Body of pancreas (tissue), 4 donors: ENCODE data around the gene PATZ1. TPM values are rescaled to one million over a fixed set of nuclear protein-coding genes. Genes with fewer than 3 reads are reported as not detected.

Source experiments
- ATAC-seq: fragments of 150-250 bp; one replicate; pipeline ENCODE4 v1.9.1; 2016
- DNase-seq, 4 donors: peaks; one replicate each; pipeline ENCODE4 v3.0.0-alpha.2; 2019
- H3K27ac ChIP-seq, 4 donors: fragments of 200-600 bp; sonication (generic); 1 replicate in 3 of 4; 2 replicates in 1 of 4; pipeline versions ENCODE4 v1.5.1 to v1.6.1; 2016 to 2019; ENCODE audit warnings: mild to moderate bottlenecking in 1 of 4, mixed read lengths in 1 of 4, moderate library complexity in 1 of 4
- H3K27me3 ChIP-seq, 2 donors: fragments of 200-600 bp; sonication (generic); one replicate each; pipeline ENCODE4 v1.6.0; 2016; ENCODE audit warnings: mild to moderate bottlenecking in 1 of 2
- H3K36me3 ChIP-seq, 2 donors: fragments of 200-600 bp; sonication (generic); replicated peaks in 1 of 2; 2 replicates each; pipeline ENCODE4 v1.5.1; 2016; ENCODE audit warnings: low read depth in 2 of 2; ENCODE audit not compliant: insufficient read depth in 1 of 2
- H3K4me1 ChIP-seq: fragments of 200-600 bp; sonication (generic); one replicate; pipeline ENCODE4 v1.6.0; 2016
- H3K4me3 ChIP-seq, 2 donors: fragments of 200-600 bp; sonication (generic); 1 replicate in 1 of 2; 2 replicates in 1 of 2; pipeline ENCODE4 v1.5.1; 2016 to 2019
- H3K9me3 ChIP-seq, 3 donors: fragments of 200-600 bp; sonication (generic); 1 replicate in 2 of 3; 2 replicates in 1 of 3; pipeline ENCODE4 v1.5.1; 2016
- POLR2A ChIP-seq, 3 donors: fragments of 450-650 bp; IDR thresholded peaks; one replicate each; pipeline ENCODE4 v1.6.1; 2016; ENCODE audit warnings: antibody characterized with exemption in 3 of 3, mild to moderate bottlenecking in 2 of 3
- WGBS, 2 donors: methylation state at CpG; one replicate each; pipeline ENCODE4 v1.1.5; 2017; 5-methylcytosine and 5-hydroxymethylcytosine counted together
- intact Hi-C: fragments of 100-400 bp; cut with DNase I; formaldehyde crosslinking; loops from one replicate; pipeline ENCODE4 v1.15.1; 2023
- total RNA-seq, 2 donors: library from RNA; depleted of rRNA; stranded (reverse); fragments of >200 nt; gene quantifications; one replicate each; pipeline ENCODE4 v1.1.0, GENCODE V29; 2016
- TF ChIP-seq, protein P1 (sequence below), 7 experiments: fragments of 450-650 bp in 4 of 7; fragments of 200-600 bp in 3 of 7; sonication (generic) in 3 of 7; IDR thresholded peaks; one replicate each; pipeline ENCODE4 v1.5.1; 2016 to 2019; ENCODE audit warnings: antibody characterized with exemption in 7 of 7

Gene PATZ1
- total RNA-seq, 2 donors from 2014 or later: 24.1 to 25.1 TPM

DNA sequence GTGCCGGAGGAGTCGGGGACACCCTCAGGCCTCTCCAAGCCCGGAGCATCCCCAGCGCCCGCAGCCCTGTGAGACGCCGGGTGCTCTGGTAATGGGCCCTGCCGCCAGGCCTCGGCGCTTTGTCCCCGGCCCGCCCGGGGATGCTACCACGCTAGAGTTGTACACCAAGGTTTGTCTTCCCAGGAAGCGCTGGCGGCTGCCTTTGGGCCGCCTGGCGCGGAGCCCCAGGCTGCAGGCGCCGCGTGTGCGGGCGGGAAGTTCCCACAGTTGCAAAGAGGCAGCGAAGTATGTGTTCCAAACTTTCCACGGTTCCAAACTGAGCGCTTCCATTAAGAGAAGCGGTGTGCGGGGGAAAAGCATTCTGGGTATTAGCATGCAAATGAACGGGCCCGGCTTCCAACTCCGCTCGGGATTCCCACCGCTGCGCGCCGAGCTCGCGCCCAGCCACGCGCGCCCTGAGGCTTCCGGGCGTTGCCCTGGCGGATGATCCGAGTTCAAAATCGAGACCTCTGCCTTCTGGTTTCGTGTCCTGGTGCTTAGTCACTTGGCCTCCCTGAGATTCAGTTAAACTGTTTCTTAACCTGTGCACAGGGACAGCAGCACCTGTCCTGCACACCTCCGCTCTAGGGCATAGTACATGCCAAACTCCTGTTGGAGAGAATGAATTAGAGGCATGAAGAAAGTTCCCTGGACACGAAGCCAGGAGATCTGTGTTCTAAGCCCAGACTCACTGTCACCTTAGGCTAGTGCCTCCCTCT, 1.3 kb upstream of the PATZ1 start:
- H3K27me3 ChIP-seq: no peaks in the 10 kb centered on the region

DNA sequence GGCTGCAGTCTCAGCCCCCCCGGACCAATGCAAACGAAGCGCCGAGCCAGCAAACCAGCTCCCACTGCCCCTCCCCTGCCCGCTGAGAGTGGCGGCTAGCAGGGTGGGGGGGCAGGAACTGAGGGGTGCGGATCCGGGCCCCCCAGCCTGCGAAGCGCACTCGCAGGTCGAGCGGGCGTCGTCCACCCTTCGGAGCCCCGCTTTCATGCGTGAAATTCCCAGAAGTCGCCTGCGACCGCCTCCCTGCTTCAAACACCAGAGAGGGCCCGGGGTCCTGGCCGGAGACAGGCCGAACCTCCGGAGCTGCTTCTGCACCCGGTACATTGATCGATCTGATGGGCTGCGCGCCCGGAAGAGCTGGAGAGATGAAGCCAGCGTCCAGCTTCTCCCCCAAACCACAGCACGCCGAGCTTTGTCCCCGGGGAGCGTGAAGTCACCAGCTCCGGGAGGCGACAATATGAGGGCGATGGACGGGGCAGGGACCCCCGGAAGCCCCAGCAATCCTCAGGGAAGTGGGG, 646 bp upstream of the PATZ1 start:
- WGBS, 2 donors: 0% methylated on average over 39 of the region's 40 CpGs; no CpG with 5 or more reads in 1 of the 2 donors

More for the DNA sequence above, 1.3 kb upstream of the PATZ1 start:
- Histone ChIP-seq H3K4me3 (peak overlapping the region; percentile 11 to 13), H3K4me1 (peaks cover 55% of the 10 kb centered on the region), H3K36me3 (no peaks in the 10 kb centered on the region), H3K9me3 (no peaks in the 10 kb centered on the region), H3K27ac (peak overlapping the region; percentile 88 to 93 (median 92))
- intact Hi-C loops: no loop called here
- TF ChIP-seq, protein P1, sequence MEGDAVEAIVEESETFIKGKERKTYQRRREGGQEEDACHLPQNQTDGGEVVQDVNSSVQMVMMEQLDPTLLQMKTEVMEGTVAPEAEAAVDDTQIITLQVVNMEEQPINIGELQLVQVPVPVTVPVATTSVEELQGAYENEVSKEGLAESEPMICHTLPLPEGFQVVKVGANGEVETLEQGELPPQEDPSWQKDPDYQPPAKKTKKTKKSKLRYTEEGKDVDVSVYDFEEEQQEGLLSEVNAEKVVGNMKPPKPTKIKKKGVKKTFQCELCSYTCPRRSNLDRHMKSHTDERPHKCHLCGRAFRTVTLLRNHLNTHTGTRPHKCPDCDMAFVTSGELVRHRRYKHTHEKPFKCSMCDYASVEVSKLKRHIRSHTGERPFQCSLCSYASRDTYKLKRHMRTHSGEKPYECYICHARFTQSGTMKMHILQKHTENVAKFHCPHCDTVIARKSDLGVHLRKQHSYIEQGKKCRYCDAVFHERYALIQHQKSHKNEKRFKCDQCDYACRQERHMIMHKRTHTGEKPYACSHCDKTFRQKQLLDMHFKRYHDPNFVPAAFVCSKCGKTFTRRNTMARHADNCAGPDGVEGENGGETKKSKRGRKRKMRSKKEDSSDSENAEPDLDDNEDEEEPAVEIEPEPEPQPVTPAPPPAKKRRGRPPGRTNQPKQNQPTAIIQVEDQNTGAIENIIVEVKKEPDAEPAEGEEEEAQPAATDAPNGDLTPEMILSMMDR (IDR thresholded peaks at IDR 0.05): no peak
- TF ChIP-seq POLR2A (IDR thresholded peaks at IDR 0.05): peak in 2 of 3 donors; percentile 37 to 54
- peak; percentile 63 to 76 (median 70) for DNase-seq
- ATAC-seq: peak; percentile 9
- 0% methylated on average over 7 to 50 of the region's 50 CpGs for WGBS, 2 donors

DNA sequence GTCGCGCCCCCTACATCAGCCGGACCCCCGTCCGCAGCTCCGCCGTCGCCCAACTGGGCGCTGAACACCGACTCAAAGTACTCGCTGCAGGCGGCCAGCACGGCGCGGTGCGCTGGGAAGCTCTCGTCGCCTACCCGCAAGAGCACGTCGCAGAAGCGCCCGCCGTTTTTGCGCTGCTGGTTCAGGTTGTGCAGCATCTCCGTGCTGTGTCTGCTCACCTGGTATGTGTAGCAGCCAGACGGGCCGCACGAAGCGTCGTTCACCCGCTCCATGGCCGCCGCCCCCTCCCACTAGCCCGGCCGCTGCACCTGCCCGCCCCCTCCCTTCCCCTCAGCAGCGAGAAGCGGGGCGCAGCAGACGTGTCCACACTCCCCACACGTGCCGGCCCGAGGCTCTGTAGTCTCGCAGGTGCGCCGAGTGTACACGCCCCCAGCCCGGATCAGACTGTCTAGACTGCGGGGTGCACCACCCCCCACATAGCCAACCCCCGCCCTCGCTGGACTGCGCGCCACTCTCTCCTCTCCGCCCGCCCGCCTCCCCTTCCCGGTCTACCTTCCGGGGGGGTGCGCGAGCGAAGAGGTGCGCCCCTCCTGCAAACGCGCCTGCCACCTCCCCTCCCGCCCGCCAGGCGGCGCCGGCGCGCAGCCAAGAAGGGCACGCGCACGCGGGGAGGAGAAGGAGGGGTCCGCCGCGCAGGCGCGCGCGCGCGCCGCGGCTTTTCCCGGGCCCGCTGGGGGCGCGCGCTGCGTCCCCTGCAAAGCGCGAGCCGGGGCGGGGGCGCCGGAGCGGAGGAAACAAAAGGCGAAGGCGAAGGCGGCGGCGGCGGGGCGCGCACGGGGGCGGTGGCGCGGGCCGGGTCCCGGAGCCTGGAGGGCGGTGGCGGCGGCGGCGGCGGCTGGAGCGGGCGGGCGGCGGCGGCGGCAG, 553 bp downstream of the PATZ1 start:
- TF ChIP-seq, protein P1 (IDR thresholded peaks at IDR 0.05): peak; percentile 71 to 97 (median 92)
- TF ChIP-seq POLR2A (IDR thresholded peaks at IDR 0.05): peak in 2 of 3 donors; percentile 10 to 24
- Histone ChIP-seq H3K27ac (peak overlapping the region; percentile 88 to 93 (median 92)), H3K27me3 (no peaks in the 10 kb centered on the region), H3K4me1 (peaks cover 70% of the 10 kb centered on the region), H3K4me3 (peak overlapping the region; percentile 36 to 46), H3K36me3 (no peaks in the 10 kb centered on the region), H3K9me3 (no peaks in the 10 kb centered on the region)
- peak; percentile 84 to 90 (median 86) for DNase-seq
- peak; percentile 65 for ATAC-seq
- WGBS, 2 donors: 0 to 3% methylated on average over 9 to 114 of the region's 126 CpGs
- intact Hi-C loops: no loop called here

More for the DNA sequence above, 646 bp upstream of the PATZ1 start:
- ATAC-seq (no peak), DNase-seq (peak; percentile 67 to 73 (median 71))
- Histone ChIP-seq H3K4me3 (peak overlapping the region; percentile 11 to 13), H3K9me3 (no peaks in the 10 kb centered on the region), H3K36me3 (no peaks in the 10 kb centered on the region), H3K4me1 (peaks cover 62% of the 10 kb centered on the region), H3K27me3 (no peaks in the 10 kb centered on the region), H3K27ac (peak overlapping the region; percentile 88 to 93 (median 92))
- intact Hi-C loops: no loop called here
- TF ChIP-seq POLR2A (IDR thresholded peaks at IDR 0.05): peak in 2 of 3 donors; percentile 15 to 46
- TF ChIP-seq, protein P1 (IDR thresholded peaks at IDR 0.05): no peak

DNA sequence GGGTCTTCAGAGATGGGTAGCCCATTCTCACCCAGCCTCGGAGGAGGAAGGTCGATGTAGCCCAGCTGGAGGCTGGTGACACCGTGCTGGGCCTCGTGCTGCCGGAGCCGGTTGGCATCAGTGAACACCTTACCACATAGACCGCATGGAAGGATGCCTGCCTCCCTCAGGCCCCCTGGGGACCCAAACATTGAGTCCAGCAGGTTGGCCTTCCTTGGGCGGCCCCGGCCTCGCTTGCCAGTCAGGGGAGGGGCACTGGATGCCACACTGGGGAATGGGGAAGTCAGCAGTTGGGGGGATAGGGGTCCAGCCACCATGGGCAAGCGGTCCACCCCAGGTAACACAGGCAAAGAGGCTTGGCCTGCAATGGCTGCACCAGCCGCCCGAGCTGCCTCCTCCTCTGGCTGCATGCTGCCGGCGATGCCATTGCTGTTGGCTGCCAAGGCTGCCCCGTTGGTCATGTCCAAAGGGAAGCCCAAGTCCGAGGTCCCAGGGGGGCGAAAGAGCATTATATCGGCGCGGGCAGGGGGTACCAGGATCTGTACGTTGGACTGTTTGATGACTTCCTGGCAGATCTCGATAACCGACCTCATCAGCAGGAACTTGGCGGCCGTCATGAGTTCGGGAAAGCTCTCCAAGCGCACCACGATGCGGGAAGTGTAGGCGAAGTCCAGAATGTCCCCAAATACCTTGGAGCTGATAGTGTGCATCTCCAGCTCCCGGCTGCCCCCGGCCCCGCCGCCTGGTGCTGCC, 1.4 kb downstream of the PATZ1 start:
- 5 to 24% methylated on average over 12 to 32 of the region's 35 CpGs for whole genome bisulfite sequencing, 2 donors
- TF ChIP-seq, protein P1 (IDR thresholded peaks at IDR 0.05): no peak
- no peak for TF ChIP-seq POLR2A (IDR thresholded peaks at IDR 0.05)
- Histone ChIP-seq H3K36me3 (no peaks in the 10 kb centered on the region), H3K27ac (peak overlapping the region; percentile 88 to 93 (median 92)), H3K4me3 (peak overlapping the region; percentile 36 to 46), H3K9me3 (no peaks in the 10 kb centered on the region), H3K4me1 (peaks cover 71% of the 10 kb centered on the region), H3K27me3 (no peaks in the 10 kb centered on the region)
- intact Hi-C loops: no loop called here
- ATAC-seq: no peak
- DNase-seq: peak; percentile 55 to 71 (median 68)
